ENCODE data around the gene GAA. TPM values are rescaled to one million over a fixed set of nuclear protein-coding genes. Genes with fewer than 3 reads are reported as not detected.

The GAA gene
- total RNA-seq, 1 experiment from 2014 or later, result 7.5 TPM

DNA sequence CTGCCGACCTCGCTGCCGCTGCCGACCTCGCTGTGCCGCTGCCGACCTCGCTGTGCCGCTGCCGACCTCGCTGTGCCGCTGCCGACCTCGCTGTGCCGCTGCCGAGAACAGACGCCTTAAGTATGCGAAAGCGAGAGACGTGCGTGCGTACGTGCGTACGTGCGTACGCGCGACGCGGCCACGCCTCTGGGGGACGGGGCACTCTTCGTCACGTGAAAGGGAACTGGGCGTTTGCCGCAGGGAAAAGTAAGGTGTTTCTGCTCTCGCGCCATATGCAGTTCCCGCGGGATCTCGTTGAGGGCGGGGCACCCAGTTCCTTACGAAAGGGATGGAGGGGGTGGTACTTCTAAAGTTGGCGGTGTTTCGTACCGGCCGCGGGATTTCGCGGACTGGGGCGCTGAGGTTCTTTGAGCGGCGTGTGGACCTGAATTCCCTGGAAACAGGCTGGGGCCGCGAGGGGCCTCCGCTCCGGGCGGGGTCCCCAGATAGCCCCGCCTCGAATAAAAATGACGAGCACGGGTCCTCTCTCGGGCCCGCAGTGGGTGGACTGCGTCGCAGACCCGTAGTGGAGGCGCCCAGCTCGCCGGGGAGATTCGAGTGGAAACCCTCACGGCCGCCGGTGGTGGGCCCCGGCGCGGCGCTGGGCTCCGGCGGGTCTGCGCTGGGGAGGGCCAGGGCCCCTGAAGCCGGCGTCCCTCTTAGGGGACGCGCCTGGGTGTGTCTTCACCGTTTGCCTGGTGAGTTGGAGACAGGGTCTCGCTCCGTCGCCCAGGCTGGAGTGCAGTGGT, 45.8 kb downstream of the GAA start, which contains the start of gene EIF4A3:
TSS of gene EIF4A3 (minus strand) at position 94 of the 788 bp plus-strand sequence. CDS start 167 bp downstream, outside the sequence.
- H3K4me3 ChIP-seq (ENCODE audit: low read depth, low read length, poor library complexity, severe bottlenecking), result peak within 1 kb of the TSS; percentile 94
- intact Hi-C loops (cut with micrococcal nuclease; ENCODE audit: unreplicated experiment), result no loop called here
- DNase-seq (ENCODE audit: low spot score), result peak; percentile 99
- H3K27me3 ChIP-seq (replicated peaks; ENCODE audit: insufficient read depth, low read depth, low read length, poor library complexity), result no peaks in the 10 kb centered on the region
- peaks cover 12% of the 10 kb centered on the region for H3K4me1 ChIP-seq (ENCODE audit: insufficient read depth, low read length, poor library complexity, severe bottlenecking)
- POLR2A ChIA-PET (ENCODE audit: low non-redundant PET), result no interaction called here
- TSS peak; percentile 83 for BruUV-seq (replicated peaks)
- H3K27ac ChIP-seq (ENCODE audit: low read depth, low read length, poor library complexity, severe bottlenecking), result peak within 1 kb of the TSS; percentile 92
- H3K9me3 ChIP-seq (ENCODE audit: low read depth, low read length, poor library complexity, severe bottlenecking), result no peaks in the 10 kb centered on the region
- CTCF ChIA-PET, result interaction anchor here (1.3 kb wide), 1 partner anchor 46 kb away, joined by 3 read pairs; the partner anchor contains the start of gene GAA
- TF ChIP-seq, protein P1, sequence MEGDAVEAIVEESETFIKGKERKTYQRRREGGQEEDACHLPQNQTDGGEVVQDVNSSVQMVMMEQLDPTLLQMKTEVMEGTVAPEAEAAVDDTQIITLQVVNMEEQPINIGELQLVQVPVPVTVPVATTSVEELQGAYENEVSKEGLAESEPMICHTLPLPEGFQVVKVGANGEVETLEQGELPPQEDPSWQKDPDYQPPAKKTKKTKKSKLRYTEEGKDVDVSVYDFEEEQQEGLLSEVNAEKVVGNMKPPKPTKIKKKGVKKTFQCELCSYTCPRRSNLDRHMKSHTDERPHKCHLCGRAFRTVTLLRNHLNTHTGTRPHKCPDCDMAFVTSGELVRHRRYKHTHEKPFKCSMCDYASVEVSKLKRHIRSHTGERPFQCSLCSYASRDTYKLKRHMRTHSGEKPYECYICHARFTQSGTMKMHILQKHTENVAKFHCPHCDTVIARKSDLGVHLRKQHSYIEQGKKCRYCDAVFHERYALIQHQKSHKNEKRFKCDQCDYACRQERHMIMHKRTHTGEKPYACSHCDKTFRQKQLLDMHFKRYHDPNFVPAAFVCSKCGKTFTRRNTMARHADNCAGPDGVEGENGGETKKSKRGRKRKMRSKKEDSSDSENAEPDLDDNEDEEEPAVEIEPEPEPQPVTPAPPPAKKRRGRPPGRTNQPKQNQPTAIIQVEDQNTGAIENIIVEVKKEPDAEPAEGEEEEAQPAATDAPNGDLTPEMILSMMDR (conservative IDR thresholded peaks at IDR 0.05; ENCODE audit: low read depth, low read length), result no peak
- no peak for TF ChIP-seq EZH2 (IDR thresholded peaks at IDR 0.05; ENCODE audit: borderline replicate concordance, low read depth, low read length, poor library complexity, severe bottlenecking)
- peaks cover 22% of the 10 kb centered on the region for H3K36me3 ChIP-seq (ENCODE audit: insufficient read depth, low read length, poor library complexity, severe bottlenecking)

DNA sequence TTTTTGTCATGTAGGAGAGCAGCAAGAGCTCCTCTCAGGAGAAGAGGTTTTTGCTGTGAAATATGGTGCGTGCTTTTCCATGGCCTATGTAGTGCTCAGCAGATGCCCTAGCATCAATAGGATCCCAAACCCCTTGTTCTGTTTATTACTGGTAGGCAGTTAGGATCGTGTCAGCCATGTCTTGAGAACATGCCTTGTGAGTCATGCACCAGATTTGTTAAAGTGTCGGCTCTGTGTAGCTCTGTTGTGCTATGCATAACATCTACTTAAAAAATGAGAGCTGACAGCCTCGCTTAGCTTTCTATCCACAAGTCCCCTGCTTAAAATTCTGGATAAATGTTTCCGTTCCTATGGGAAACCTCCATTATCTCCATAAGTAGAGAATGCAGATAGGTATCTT, 50.0 kb downstream of the GAA start:
- ChIA-PET POLR2A (ENCODE audit: low non-redundant PET) (no interaction called here), CTCF (no interaction called here)
- Histone ChIP-seq H3K27ac (ENCODE audit: low read depth, low read length, poor library complexity, severe bottlenecking) (no peak overlapping the region), H3K27me3 (replicated peaks; ENCODE audit: insufficient read depth, low read depth, low read length, poor library complexity) (no peaks in the 10 kb centered on the region), H3K9me3 (ENCODE audit: low read depth, low read length, poor library complexity, severe bottlenecking) (peaks cover 4% of the 10 kb centered on the region), H3K4me1 (ENCODE audit: insufficient read depth, low read length, poor library complexity, severe bottlenecking) (no peaks in the 10 kb centered on the region), H3K4me3 (ENCODE audit: low read depth, low read length, poor library complexity, severe bottlenecking) (no peak overlapping the region), H3K36me3 (ENCODE audit: insufficient read depth, low read length, poor library complexity, severe bottlenecking) (no peaks in the 10 kb centered on the region)
- intact Hi-C loops (cut with micrococcal nuclease; ENCODE audit: unreplicated experiment), result no loop called here
- TF ChIP-seq, protein P1 (conservative IDR thresholded peaks at IDR 0.05; ENCODE audit: low read depth, low read length), result no peak
- no peak for TF ChIP-seq EZH2 (IDR thresholded peaks at IDR 0.05; ENCODE audit: borderline replicate concordance, low read depth, low read length, poor library complexity, severe bottlenecking)
- no TSS peak for BruUV-seq (replicated peaks)
- DNase-seq (ENCODE audit: low spot score), result no peak

DNA sequence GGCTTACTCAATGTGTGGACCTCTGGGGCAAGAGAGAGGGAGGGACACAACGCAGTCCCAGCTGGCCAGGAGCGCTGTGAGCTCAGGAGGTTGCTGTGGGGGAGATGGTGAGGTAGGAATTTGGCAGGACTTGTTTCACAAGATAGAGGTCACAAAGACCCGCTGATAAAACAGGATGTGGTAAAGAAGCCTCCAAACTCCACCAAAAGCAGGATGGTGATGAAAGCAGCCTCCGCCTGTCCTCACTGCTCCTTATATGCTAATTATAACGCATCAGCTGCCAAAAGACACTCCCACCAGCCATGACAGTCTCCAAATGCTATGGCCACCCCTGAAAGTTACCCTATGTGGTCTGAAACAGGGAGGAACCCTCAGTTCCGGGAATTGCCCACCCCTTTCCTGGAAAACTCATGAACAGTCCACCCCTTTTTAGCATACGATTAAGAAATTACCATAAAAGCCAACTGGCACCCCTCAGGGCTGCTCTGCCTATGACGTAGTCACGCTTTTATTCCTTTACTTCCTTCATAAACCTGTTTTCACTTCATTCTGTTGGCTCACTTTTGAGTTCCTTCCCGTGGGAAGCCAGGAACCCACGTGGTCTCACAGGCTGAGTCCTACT, 50.8 kb downstream of the GAA start:
- Histone ChIP-seq H3K27me3 (replicated peaks; ENCODE audit: insufficient read depth, low read depth, low read length, poor library complexity) (no peaks in the 10 kb centered on the region), H3K4me1 (ENCODE audit: insufficient read depth, low read length, poor library complexity, severe bottlenecking) (no peaks in the 10 kb centered on the region), H3K36me3 (ENCODE audit: insufficient read depth, low read length, poor library complexity, severe bottlenecking) (no peaks in the 10 kb centered on the region), H3K4me3 (ENCODE audit: low read depth, low read length, poor library complexity, severe bottlenecking) (no peak overlapping the region), H3K9me3 (ENCODE audit: low read depth, low read length, poor library complexity, severe bottlenecking) (peaks cover 4% of the 10 kb centered on the region), H3K27ac (ENCODE audit: low read depth, low read length, poor library complexity, severe bottlenecking) (no peak overlapping the region)
- TF ChIP-seq EZH2 (IDR thresholded peaks at IDR 0.05; ENCODE audit: borderline replicate concordance, low read depth, low read length, poor library complexity, severe bottlenecking), result no peak
- TF ChIP-seq, protein P1 (conservative IDR thresholded peaks at IDR 0.05; ENCODE audit: low read depth, low read length), result no peak
- intact Hi-C loops (cut with micrococcal nuclease; ENCODE audit: unreplicated experiment), result no loop called here
- CTCF ChIA-PET, result no interaction called here
- POLR2A ChIA-PET (ENCODE audit: low non-redundant PET), result no interaction called here
- no peak for DNase-seq (ENCODE audit: low spot score)
- no TSS peak for BruUV-seq (replicated peaks)

All from A673 (cell line).